ENCODE measurements around the gene FIGLA. TPM values are rescaled to one million over a fixed set of nuclear protein-coding genes. Genes with fewer than 3 reads are reported as not detected.

The FIGLA gene
- total RNA-seq, 1 experiment from 2014 or later = not detected

DNA sequence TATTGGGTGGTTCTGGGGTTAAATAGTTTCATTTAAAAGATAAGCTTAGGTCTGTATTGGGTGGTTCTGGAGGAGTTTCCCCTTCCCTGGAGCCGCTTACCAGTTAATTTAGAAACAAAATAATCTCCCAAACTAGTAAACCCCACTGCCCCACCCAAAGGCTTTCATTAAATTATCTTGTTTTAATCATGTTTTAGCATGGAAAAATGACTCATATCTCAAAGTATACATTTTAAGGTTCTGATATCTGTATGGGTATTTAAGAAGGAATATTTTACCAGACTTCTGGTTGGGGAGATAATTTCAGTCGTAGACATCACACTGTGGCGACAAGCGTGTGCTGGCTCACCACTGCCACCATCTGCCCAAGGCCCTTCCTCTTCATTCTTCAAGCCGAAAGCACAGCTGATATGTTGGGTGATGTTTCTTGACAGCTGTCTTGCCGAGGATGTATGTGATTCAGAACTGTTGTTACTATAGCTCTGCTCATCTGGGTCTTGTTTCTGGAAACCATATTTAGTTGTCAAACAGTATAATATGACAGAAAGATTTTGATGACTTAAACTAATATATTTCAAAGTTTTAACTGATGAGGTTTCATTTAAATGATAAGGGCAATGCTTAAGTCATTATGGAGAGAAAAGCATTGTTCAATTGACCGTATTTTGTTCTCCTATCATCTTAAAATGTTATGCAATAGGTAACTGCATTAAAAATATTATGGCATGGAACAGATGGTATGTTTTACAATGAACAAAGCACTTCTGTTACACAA, 5.1 kb downstream of the FIGLA start:
- Mint-ChIP-seq H3K9me3 (no peaks in the 10 kb centered on the region), H3K27ac (no peak overlapping the region), H3K4me3 (no peak overlapping the region), H3K4me1 (peaks cover 16 to 21% of the 10 kb centered on the region in 2 experiments), H3K36me3 (ENCODE audit: insufficient read depth in 1 of 3, low read depth in 3 of 3) (no peaks in the 10 kb centered on the region), H3K27me3 (ENCODE audit: low read depth) (peaks cover 51% of the 10 kb centered on the region)
- TF ChIP-seq, protein P1, sequence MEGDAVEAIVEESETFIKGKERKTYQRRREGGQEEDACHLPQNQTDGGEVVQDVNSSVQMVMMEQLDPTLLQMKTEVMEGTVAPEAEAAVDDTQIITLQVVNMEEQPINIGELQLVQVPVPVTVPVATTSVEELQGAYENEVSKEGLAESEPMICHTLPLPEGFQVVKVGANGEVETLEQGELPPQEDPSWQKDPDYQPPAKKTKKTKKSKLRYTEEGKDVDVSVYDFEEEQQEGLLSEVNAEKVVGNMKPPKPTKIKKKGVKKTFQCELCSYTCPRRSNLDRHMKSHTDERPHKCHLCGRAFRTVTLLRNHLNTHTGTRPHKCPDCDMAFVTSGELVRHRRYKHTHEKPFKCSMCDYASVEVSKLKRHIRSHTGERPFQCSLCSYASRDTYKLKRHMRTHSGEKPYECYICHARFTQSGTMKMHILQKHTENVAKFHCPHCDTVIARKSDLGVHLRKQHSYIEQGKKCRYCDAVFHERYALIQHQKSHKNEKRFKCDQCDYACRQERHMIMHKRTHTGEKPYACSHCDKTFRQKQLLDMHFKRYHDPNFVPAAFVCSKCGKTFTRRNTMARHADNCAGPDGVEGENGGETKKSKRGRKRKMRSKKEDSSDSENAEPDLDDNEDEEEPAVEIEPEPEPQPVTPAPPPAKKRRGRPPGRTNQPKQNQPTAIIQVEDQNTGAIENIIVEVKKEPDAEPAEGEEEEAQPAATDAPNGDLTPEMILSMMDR (conservative IDR thresholded peaks at IDR 0.05) = peak; percentile 79
- Histone ChIP-seq H3K18ac (ENCODE audit: insufficient read length, low read depth, low read length) (no peak overlapping the region), H3K79me2 (ENCODE audit: insufficient read depth, low read length) (no peaks in the 10 kb centered on the region), H3T11ph (ENCODE audit: low read length) (no peak overlapping the region), H3K27me3 (ENCODE audit: insufficient read depth, low read length) (peaks cover 24% of the 10 kb centered on the region), H4K91ac (ENCODE audit: insufficient read length, low read depth, low read length) (no peak overlapping the region), H2BK20ac (ENCODE audit: low read depth, low read length, poor library complexity, severe bottlenecking) (no peak overlapping the region), H3K56ac (ENCODE audit: insufficient read length, low read depth, low read length) (no peak overlapping the region), H4K5ac (ENCODE audit: insufficient read length, low read depth, low read length) (no peak overlapping the region), H2BK12ac (ENCODE audit: insufficient read length, low read depth, low read length) (no peak overlapping the region), H3K4me1 (ENCODE audit: insufficient read depth, low read length) (no peaks in the 10 kb centered on the region), H2BK5ac (ENCODE audit: insufficient read length, low read length) (no peak overlapping the region), H3K4me2 (ENCODE audit: insufficient read depth, insufficient read length, low read length) (no peak overlapping the region), H3K9ac (ENCODE audit: extremely low read depth, insufficient read length, low read length) (no peak overlapping the region), H4K8ac (replicated peaks; ENCODE audit: insufficient read length, low read depth, low read length) (no peak overlapping the region), H3K27ac (ENCODE audit: insufficient read length, low read depth, low read length) (no peak overlapping the region), H3K9me3 (ENCODE audit: control insufficient read depth, low read depth, low read length) (no peaks in the 10 kb centered on the region), H4K20me1 (ENCODE audit: control insufficient read depth, insufficient read depth, insufficient read length) (no peaks in the 10 kb centered on the region), H2AK5ac (ENCODE audit: insufficient read length, low read length) (no peak overlapping the region), H2AFZ (ENCODE audit: low read length) (no peak overlapping the region), H3K4ac (ENCODE audit: low read depth, low read length) (no peak overlapping the region), H3K79me1 (ENCODE audit: insufficient read depth, low read depth, low read length, poor library complexity, severe bottlenecking) (no peaks in the 10 kb centered on the region), H2BK120ac (ENCODE audit: low read depth, low read length, poor library complexity, severe bottlenecking) (no peak overlapping the region), H2BK15ac (ENCODE audit: low read depth, low read length) (no peak overlapping the region), H3K23ac (ENCODE audit: insufficient read length, low read depth, low read length) (no peak overlapping the region), H3K14ac (ENCODE audit: insufficient read depth, low read length) (no peak overlapping the region), H3K23me2 (ENCODE audit: insufficient read length, low read depth, low read length, poor library complexity, severe bottlenecking) (no peaks in the 10 kb centered on the region)
- WGBS (ENCODE audit: extremely low coverage, insufficient read length, low lambda C conversion rate) = no CpG with 5 or more reads among the region's 7 CpGs
- DNase-seq = peak; percentile 62

Data from H9 (cell line).